Immature natural killer cell (primary cell): ENCODE measurements around the gene MXRA8. TPM values are rescaled to one million over a fixed set of nuclear protein-coding genes. Genes with fewer than 3 reads are reported as not detected.

ENCODE experiments used
- DNase-seq, 3 donors: peaks; one replicate each; pipeline ENCODE4 v3.0.0; 2022; ENCODE audit warnings: mixed read lengths in 1 of 3
- H3K27ac Mint-ChIP-seq, 6 donors: one replicate each; pipeline ENCODE4 v1.8.0; 2020; ENCODE audit warnings: mixed read lengths in 6 of 6, mild to moderate bottlenecking in 5 of 6, inconsistent platforms in 4 of 6, moderate library complexity in 3 of 6
- H3K27me3 Mint-ChIP-seq, 3 donors: one replicate each; pipeline ENCODE4 v1.8.0; 2020 to 2021; ENCODE audit warnings: low read depth in 3 of 3, mild to moderate bottlenecking in 3 of 3, mixed read lengths in 3 of 3, moderate library complexity in 3 of 3, inconsistent platforms in 1 of 3
- H3K36me3 Mint-ChIP-seq, 3 donors: one replicate each; pipeline ENCODE4 v1.8.0; 2020; ENCODE audit warnings: mixed read lengths in 3 of 3, inconsistent platforms in 2 of 3, mild to moderate bottlenecking in 2 of 3
- H3K4me1 Mint-ChIP-seq, 2 donors: one replicate each; pipeline ENCODE4 v1.8.0; 2020; ENCODE audit warnings: inconsistent platforms in 2 of 2, mild to moderate bottlenecking in 2 of 2, mixed read lengths in 2 of 2, moderate library complexity in 1 of 2
- H3K4me3 Mint-ChIP-seq, 5 donors: one replicate each; pipeline ENCODE4 v1.8.0; 2020; ENCODE audit warnings: mild to moderate bottlenecking in 5 of 5, mixed read lengths in 5 of 5, inconsistent platforms in 3 of 5, moderate library complexity in 3 of 5
- H3K9me3 Mint-ChIP-seq, 6 donors: one replicate each; pipeline ENCODE4 v1.8.0; 2020; ENCODE audit warnings: mild to moderate bottlenecking in 6 of 6, mixed read lengths in 6 of 6, inconsistent platforms in 4 of 6, moderate library complexity in 3 of 6
- polyA plus RNA-seq, 3 donors: library from polyadenylated mRNA; unstranded; fragments of 300-500 nt; fragmentation: Illumina TruSeq; gene quantifications; one replicate each; pipeline ENCODE4 v1.2.3, GENCODE V29; 2021

The MXRA8 gene
- polyA plus RNA-seq, 3 donors from 2014 or later: not detected

DNA sequence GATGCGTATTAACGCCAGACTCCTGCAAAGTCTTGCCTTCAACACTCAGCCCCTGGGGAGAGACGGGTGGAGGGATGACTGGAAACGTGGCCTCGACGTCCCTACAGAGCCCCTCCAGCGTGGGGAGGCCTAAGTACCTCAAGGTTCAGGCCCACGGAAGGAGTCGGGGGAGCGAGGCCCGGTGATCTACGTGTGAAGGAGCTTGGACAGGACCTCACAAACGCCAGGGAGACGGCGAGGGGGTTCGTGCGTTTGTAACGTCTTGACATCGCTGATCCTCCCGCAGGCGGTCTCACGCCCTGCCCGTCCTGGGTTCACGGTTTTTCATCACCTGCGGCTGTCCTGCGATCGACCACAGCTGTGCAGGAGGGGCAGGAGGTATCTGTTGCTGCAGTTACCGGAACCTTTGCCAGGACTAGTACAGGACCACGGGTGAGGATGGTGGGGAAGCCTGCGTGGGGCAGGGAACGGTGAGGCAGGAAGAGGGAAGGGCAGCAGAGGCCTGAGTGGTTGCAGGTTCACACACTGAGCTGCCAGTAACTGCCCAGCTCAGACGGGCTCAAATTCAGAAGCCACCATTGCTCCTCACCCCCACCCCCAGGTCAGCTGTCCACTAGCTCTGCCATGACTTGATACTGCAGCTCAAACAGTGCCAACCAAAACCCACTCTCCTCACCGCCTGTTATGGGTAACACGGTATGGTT lies 41.7 kb upstream of the MXRA8 start:
- DNase-seq: peak; percentile 26 to 42 (median 39)
- peaks cover 6 to 20% (median 13%) of the 10 kb centered on the region in 3 donors for H3K27me3 Mint-ChIP-seq

DNA sequence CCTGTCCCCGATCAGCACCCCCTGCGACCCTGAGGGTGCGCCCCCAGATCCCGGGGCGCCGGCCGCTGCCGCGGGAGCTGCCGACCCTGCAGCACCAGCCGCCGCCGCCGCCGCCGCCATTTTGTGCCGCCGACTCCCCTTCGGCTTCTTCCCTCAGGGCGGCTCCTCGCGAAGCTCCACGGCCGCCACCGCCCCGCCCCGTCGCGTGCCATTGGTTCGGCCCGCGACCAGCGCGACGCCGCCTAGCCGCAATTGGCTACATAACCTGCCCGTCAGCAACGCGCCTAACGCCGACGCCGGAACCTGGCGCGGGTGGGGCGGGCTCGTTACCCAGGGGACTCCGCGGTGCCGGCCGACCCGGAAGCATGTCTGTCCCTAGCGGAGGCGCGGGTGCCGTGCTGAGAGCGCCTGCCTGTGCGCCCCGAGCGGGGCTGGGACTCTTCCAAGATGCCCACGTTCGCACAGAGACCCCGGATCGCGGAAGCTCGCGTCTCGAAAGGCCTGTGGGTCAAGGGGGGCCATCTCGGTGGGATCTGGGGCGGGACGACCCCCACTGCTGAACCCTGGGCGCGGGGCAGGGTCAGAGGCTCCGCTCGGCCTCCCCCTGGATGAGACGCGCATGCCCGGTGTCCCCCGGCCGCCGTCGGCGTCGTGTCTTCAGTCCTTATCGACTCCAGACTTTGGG lies 41.0 kb upstream of the MXRA8 start, which contains the start of gene CCNL2:
TSS of gene CCNL2 (minus strand) at position 149 of the 685 bp plus-strand sequence. CDS start at position 120, 29 bp downstream.
- Mint-ChIP-seq H3K4me3 (peak within 1 kb of the TSS; percentile 88 to 92 (median 91)), H3K36me3 (peaks cover 12 to 31% (median 17%) of the 10 kb centered on the region in 3 donors), H3K4me1 (peaks cover 46 to 52% of the 10 kb centered on the region in 2 donors), H3K27ac (peak within 1 kb of the TSS; percentile 84 to 95 (median 90)), H3K27me3 (peaks cover 6 to 18% (median 13%) of the 10 kb centered on the region in 3 donors), H3K9me3 (no peaks in the 10 kb centered on the region)
- peak; percentile 98 to 99 (median 99) for DNase-seq

More for the DNA sequence above, 41.7 kb upstream of the MXRA8 start:
- Mint-ChIP-seq H3K9me3 (no peaks in the 10 kb centered on the region), H3K4me1 (peaks cover 44 to 52% of the 10 kb centered on the region in 2 donors), H3K27ac (peak overlapping the region; percentile 84 to 95 (median 88)), H3K36me3 (peaks cover 12 to 28% (median 15%) of the 10 kb centered on the region in 3 donors), H3K4me3 (peak overlapping the region; percentile 85 to 92 (median 88))

DNA sequence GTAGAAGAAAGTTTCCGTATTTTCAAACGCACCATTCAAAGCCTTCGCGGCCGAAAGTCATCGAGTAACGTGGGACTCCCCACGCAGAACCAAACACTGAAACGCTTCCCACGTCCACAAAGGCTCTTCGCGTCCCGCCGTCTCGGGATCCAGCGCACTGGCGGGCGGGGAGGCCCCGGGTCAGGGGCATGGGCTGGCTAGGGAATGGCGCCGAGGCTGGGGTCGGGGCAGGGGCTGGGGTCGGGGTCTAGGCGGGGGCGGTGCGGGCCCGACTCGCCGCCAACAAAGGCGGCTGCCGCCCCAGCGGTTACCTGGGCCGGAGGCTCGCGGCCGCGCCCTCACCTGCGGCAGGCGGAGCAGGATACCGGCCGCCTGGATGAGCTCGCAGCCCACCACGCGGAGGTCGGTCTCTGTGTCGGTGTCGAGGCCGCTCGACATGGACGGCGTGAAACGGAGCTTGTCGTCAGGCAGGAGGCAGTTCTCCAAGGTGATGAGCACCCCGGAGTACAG lies 40.4 kb upstream of the MXRA8 start:
- peaks cover 48 to 51% of the 10 kb centered on the region in 2 donors for H3K4me1 Mint-ChIP-seq
- H3K27ac Mint-ChIP-seq: peak overlapping the region; percentile 76 to 95 (median 86)
- DNase-seq: no peak
- H3K27me3 Mint-ChIP-seq: peaks cover 6 to 17% (median 13%) of the 10 kb centered on the region in 3 donors
- H3K9me3 Mint-ChIP-seq: no peaks in the 10 kb centered on the region
- peaks cover 14 to 31% (median 16%) of the 10 kb centered on the region in 3 donors for H3K36me3 Mint-ChIP-seq
- peak overlapping the region; percentile 88 to 92 (median 91) for H3K4me3 Mint-ChIP-seq

DNA sequence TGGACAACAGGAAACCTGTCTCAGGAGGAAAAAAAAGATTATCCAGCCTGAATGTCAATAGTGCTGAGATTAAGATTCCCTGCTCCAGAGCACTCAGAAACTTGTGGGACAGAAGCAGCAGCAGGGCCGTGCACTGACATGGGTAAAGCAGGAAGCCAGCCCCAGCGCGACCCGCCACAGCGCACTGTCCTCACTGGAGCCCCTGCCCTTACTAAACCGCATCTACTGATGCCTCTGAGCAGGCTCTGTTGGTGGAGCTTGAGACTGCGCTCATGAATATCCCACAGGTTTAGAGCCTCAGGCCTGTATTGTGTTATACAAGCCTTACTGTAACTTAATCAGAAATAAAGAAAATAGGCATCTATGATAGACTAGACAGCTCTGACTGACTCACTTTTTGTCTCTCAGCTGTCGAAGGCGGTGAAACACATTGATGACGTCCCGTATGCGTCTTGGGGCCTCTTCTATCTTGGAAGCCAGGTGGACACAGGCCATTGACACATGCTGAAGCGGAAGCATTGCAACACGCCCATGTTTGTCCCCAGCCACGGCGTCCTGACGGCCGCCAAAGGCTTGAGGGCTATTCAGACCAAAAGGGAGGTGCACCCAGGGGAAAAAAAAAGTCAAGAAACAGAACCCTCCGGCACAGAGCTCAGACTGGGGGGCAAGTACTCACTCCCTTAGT lies 39.6 kb upstream of the MXRA8 start:
- Mint-ChIP-seq H3K9me3 (no peaks in the 10 kb centered on the region), H3K27me3 (peaks cover 4 to 15% (median 13%) of the 10 kb centered on the region in 3 donors), H3K36me3 (peaks cover 12 to 33% (median 12%) of the 10 kb centered on the region in 3 donors)

DNA sequence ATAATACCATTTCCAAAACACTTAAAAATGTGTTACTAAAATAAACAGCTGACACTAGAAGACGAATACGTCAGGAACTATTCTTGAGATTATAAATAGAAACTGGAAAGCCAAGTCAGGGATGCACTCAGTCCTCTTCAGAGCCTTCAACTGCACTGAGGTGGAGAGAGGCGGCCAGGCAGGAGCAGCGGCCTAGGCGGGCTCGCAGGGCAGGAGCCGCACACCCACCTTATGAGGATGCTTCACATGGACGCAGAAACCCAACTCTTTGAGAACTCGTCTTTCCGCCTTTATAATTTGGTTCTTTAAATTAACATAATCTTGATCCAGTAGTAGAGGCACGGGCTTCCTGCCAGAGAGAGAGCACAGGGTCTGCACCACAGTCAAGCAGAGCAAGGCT lies 36.8 kb upstream of the MXRA8 start:
- H3K9me3 Mint-ChIP-seq: no peaks in the 10 kb centered on the region
- H3K27ac Mint-ChIP-seq: peak overlapping the region in 2 of 6 donors; percentile 18 to 57
- peak overlapping the region in 2 of 5 donors; percentile 3 to 58 for H3K4me3 Mint-ChIP-seq
- H3K36me3 Mint-ChIP-seq: peaks cover 24 to 39% (median 29%) of the 10 kb centered on the region in 3 donors
- H3K27me3 Mint-ChIP-seq: peaks cover 1 to 11% (median 9%) of the 10 kb centered on the region in 3 donors
- H3K4me1 Mint-ChIP-seq: peaks cover 27 to 42% of the 10 kb centered on the region in 2 donors
- no peak for DNase-seq

More for the DNA sequence above, 39.6 kb upstream of the MXRA8 start:
- DNase-seq: no peak
- Mint-ChIP-seq H3K4me1 (peaks cover 46 to 48% of the 10 kb centered on the region in 2 donors), H3K4me3 (peak overlapping the region; percentile 87 to 91 (median 88)), H3K27ac (peak overlapping the region; percentile 76 to 93 (median 86))

DNA sequence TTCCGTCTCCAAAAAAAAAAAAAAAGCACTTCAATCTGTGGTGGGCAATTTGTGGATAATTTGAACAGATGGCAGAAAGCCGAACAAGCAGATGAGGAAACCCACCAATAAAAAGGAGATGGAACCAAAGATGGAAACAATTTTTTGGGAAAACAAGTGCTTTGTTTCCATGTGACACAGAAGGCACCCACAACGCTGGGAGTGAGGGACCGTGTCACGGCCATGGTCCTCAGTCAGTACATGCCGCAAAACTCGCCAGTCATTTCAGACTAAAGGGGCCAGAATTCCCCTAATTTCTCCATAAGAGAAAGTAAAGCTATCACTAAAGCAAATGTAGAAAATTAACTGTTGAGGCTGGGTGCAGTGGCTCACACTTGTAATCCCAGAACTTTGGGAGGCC lies 35.8 kb upstream of the MXRA8 start:
- DNase-seq: no peak
- H3K4me3 Mint-ChIP-seq: no peak overlapping the region
- peaks cover 19 to 34% of the 10 kb centered on the region in 2 donors for H3K4me1 Mint-ChIP-seq
- peaks cover 1 to 5% (median 2%) of the 10 kb centered on the region in 3 donors for H3K27me3 Mint-ChIP-seq
- H3K36me3 Mint-ChIP-seq: peaks cover 29 to 48% (median 34%) of the 10 kb centered on the region in 3 donors
- H3K27ac Mint-ChIP-seq: no peak overlapping the region
- no peaks in the 10 kb centered on the region for H3K9me3 Mint-ChIP-seq

DNA sequence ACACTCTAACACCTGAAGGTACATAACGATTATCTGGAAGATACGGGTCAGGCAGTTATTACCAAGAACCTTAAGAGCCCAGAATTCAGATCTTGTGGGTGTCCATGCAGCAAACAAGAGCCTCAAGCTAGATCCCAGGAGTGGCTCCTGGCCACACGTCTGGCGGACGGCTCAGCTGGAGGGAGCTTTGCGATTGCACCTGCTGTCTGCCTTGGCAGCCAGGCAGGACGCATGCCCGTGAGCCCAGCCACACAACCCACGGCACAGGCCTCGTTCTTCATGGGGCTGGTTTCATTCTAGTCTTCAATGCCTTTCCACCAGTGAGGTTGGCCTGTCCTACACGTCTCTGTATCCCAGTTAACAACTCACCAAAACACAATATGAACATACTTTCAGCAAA lies 35.1 kb upstream of the MXRA8 start:
- Mint-ChIP-seq H3K4me3 (no peak overlapping the region), H3K9me3 (no peaks in the 10 kb centered on the region), H3K27me3 (peaks cover 1 to 4% (median 2%) of the 10 kb centered on the region in 3 donors), H3K36me3 (peaks cover 29 to 49% (median 35%) of the 10 kb centered on the region in 3 donors), H3K4me1 (peaks cover 18 to 34% of the 10 kb centered on the region in 2 donors), H3K27ac (peak overlapping the region in 1 of 6 donors; percentile 71)
- DNase-seq: no peak

DNA sequence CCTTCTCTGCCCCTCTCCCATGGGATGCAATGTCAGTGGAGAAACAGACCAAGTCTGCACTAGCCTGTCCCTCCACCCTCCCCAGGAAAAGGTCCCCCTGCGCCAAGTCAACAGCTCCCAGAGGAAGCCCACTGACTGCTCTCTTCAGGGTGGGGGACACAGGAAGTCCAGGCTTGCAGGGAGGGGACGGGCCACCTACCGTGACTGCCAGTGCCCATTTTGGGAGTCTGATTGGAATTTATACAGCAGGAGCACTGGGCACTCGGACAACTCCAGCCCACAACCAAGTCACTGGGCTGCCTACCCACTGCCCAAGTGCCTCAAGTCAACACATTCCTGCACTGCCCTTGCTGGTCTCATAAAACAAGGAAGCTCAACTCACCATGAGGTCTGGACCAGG lies 34.7 kb upstream of the MXRA8 start:
- no peak for DNase-seq
- H3K9me3 Mint-ChIP-seq: no peaks in the 10 kb centered on the region
- no peak overlapping the region for H3K27ac Mint-ChIP-seq
- H3K4me1 Mint-ChIP-seq: peaks cover 14 to 30% of the 10 kb centered on the region in 2 donors
- H3K4me3 Mint-ChIP-seq: no peak overlapping the region
- peaks cover 0 to 3% (median 1%) of the 10 kb centered on the region in 3 donors for H3K27me3 Mint-ChIP-seq
- peaks cover 29 to 53% (median 35%) of the 10 kb centered on the region in 3 donors for H3K36me3 Mint-ChIP-seq

DNA sequence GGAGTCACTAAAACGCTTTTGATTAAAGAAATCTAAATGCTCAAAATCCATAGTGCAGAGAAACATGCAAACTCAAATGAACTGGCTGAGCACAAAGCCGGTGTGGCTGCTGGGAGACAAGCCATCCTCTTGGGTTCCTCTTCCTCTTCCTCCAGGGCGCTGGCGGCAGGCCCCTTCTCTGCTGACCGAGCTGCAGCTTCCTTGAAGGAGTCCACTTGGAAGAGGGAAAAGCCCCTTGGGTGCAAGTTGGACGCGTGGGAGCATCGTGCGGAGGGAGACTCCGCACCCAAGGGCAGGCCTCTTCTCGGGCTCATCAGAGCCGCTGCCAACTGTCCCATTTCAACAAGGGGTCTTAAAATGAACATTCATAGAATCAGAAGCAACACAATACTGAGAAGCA lies 32.9 kb upstream of the MXRA8 start:
- no peaks in the 10 kb centered on the region for H3K9me3 Mint-ChIP-seq
- H3K4me1 Mint-ChIP-seq: peaks cover 6 to 26% of the 10 kb centered on the region in 2 donors
- peak overlapping the region in 1 of 6 donors; percentile 30 for H3K27ac Mint-ChIP-seq
- peaks cover 32 to 67% (median 41%) of the 10 kb centered on the region in 3 donors for H3K36me3 Mint-ChIP-seq
- no peak overlapping the region for H3K4me3 Mint-ChIP-seq
- DNase-seq: no peak
- peaks cover 0 to 6% (median 1%) of the 10 kb centered on the region in 3 donors for H3K27me3 Mint-ChIP-seq

DNA sequence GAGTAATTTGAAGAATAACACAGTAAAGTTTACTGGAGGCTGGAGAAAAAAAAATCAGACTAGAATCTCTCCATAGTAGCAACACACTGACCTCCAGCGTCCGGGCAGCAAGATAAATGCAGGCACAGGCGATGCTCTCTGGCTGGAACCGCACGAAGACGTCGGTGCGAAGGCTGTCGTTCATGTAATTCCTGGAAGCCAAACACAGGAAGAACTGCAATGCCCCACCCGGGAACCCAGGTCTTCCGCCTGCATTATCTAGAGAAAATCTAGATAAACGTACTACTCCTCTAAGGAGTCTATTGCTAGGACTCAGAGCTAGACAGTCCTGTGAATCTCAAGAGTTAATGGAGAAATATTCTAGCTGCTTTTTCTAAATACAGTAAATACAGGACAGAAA lies 32.3 kb upstream of the MXRA8 start:
- no peak overlapping the region for H3K4me3 Mint-ChIP-seq
- peaks cover 6 to 24% of the 10 kb centered on the region in 2 donors for H3K4me1 Mint-ChIP-seq
- H3K27me3 Mint-ChIP-seq: peaks cover 0 to 6% (median 1%) of the 10 kb centered on the region in 3 donors
- DNase-seq: no peak
- H3K9me3 Mint-ChIP-seq: no peaks in the 10 kb centered on the region
- peaks cover 32 to 69% (median 42%) of the 10 kb centered on the region in 3 donors for H3K36me3 Mint-ChIP-seq
- peak overlapping the region in 1 of 6 donors; percentile 30 for H3K27ac Mint-ChIP-seq

DNA sequence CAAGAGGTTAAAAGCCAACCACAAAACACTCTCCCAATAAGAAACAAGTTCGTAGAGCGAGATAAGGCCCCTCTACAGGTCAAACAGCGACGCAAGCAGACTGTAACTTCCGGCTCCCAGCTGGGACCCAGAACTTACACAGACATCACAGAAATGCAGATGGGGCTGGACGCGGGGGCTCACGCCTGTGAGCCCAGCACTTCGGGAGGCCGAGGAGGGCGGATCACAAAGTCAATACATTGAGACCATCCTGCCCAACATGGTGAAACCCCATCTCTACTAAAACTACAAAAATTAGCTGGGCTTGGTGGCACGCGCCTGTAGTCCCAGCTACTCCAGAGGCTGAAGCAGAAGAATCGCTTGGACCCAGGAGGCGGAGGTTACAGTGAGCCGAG lies 29.7 kb upstream of the MXRA8 start:
- no peak for DNase-seq
- Mint-ChIP-seq H3K27me3 (peaks cover 0 to 3% (median 0%) of the 10 kb centered on the region in 3 donors), H3K9me3 (no peaks in the 10 kb centered on the region), H3K4me1 (peaks cover 1 to 7% of the 10 kb centered on the region in 2 donors), H3K4me3 (no peak overlapping the region), H3K36me3 (peaks cover 25 to 52% (median 31%) of the 10 kb centered on the region in 3 donors), H3K27ac (no peak overlapping the region)

DNA sequence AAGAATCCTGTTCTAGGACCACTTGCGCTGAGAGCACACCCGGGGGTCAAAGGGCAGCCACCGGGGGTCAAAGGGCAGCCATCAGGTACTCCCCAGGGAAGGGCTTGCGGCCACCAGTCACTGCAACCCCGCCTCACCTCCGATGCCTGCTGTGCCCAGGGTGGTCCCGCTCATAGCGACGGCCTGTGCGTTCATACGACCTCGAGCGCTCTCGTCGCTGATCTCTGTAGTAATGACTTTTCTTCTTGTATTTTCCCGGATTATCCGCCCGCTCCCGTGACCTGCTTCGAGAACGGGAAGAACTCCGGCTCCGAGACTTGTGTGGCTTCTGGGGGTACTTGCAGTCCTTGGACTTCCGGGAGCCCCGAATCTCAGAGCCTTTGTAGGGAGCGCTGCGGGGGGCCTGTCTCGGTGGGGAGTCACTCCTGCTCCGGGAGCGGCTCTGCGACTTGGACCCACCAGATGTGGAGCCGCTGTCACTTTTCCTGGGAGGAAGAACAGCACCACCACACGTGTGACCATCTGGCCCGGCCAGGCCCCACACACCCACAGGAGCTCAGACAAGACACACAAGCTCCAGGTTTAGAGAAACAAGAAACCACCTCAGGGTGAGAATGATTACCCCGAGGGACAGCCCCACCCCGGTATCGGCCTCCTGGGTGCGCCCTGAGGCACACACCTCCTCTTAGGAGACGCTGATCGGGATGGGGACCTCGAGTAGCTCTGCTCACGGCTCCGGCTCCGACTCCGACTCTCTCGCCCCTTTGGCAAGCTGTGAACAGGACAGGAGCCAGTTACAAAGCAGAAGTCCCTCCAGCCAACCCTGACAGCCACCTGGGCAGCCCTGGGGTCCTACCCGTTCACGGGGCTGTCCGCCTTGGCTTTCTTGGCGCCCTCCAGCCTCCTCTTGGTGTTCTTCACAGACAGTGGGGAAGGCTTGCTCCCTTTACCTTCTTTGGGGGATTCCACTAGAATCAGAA lies 29.0 kb upstream of the MXRA8 start:
- peaks cover 24 to 50% (median 29%) of the 10 kb centered on the region in 3 donors for H3K36me3 Mint-ChIP-seq
- DNase-seq: no peak
- H3K4me1 Mint-ChIP-seq: peaks cover 1 to 3% of the 10 kb centered on the region in 2 donors
- no peak overlapping the region for H3K4me3 Mint-ChIP-seq
- peaks cover 0 to 3% (median 0%) of the 10 kb centered on the region in 3 donors for H3K27me3 Mint-ChIP-seq
- H3K9me3 Mint-ChIP-seq: no peaks in the 10 kb centered on the region
- no peak overlapping the region for H3K27ac Mint-ChIP-seq
